GM12874 (cell line): ENCODE data around the gene SNX10.

Experiments used
- TF ChIP-seq, protein P1 (sequence below): IDR thresholded peaks from 2 replicates; pipeline ENCODE4 v1.5.1; 2011; ENCODE audit warnings: low read depth, mild to moderate bottlenecking, control low read depth, low read length, moderate library complexity; ENCODE audit not compliant: insufficient read depth

The SNX10 gene

DNA sequence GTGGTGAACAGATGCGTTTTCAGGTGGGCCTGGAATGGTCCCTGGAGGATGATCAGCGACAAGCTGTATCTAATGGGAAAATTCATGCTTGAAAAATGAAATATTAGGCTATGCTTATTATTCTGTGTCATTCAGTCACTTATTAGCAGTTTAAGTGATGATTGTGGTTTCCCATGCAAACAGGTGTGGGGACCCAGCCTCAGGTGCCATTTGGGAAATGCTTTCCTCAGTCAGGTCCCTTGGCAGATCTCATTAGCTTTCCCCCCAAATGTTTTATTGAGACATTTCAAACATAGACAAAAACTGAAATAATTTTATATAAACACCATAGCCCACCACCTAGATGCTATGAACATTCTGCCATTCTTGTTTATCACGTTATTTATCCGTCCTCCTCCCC is 411 bp upstream of the SNX10 start:
- TF ChIP-seq, protein P1, sequence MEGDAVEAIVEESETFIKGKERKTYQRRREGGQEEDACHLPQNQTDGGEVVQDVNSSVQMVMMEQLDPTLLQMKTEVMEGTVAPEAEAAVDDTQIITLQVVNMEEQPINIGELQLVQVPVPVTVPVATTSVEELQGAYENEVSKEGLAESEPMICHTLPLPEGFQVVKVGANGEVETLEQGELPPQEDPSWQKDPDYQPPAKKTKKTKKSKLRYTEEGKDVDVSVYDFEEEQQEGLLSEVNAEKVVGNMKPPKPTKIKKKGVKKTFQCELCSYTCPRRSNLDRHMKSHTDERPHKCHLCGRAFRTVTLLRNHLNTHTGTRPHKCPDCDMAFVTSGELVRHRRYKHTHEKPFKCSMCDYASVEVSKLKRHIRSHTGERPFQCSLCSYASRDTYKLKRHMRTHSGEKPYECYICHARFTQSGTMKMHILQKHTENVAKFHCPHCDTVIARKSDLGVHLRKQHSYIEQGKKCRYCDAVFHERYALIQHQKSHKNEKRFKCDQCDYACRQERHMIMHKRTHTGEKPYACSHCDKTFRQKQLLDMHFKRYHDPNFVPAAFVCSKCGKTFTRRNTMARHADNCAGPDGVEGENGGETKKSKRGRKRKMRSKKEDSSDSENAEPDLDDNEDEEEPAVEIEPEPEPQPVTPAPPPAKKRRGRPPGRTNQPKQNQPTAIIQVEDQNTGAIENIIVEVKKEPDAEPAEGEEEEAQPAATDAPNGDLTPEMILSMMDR: no peak

DNA sequence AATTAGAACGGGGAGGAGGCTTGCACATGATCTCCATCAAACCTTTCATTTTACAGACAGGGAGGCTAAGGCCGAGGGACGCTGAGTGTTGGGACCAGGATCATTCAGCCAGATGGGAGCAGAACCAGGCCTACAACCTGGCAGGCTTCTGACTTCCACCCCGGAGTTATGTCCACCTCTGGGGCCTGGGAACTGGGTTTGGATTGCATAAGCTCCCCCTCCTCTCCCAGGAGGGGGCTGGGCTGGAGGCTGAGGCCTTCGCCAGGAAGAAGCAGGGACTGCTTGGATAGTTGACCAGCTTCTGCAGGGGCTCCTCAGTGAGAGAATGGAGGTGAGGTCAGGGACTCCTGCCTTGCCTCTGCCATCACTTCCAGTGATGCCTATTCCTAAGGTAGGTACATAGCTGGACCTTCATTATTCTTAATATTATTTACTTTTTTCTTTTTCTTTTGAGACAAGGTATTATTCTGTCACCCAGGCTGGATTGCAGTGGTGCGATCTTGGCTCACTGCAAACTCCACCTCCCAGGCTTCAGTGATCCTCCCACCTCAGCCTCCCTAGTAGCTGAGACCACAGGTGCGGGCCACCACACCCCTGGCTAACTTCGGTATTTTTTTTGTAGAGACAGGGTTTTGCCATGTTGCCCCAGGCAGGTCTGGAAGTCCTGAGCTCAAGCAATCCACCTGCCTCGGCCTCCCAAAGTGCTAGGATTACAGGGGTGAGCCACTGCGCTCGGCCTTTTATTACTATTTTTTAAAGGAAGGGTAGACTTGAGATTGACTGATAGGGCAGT is 1.3 kb downstream of the SNX10 start:
- TF ChIP-seq, protein P1: no peak

DNA sequence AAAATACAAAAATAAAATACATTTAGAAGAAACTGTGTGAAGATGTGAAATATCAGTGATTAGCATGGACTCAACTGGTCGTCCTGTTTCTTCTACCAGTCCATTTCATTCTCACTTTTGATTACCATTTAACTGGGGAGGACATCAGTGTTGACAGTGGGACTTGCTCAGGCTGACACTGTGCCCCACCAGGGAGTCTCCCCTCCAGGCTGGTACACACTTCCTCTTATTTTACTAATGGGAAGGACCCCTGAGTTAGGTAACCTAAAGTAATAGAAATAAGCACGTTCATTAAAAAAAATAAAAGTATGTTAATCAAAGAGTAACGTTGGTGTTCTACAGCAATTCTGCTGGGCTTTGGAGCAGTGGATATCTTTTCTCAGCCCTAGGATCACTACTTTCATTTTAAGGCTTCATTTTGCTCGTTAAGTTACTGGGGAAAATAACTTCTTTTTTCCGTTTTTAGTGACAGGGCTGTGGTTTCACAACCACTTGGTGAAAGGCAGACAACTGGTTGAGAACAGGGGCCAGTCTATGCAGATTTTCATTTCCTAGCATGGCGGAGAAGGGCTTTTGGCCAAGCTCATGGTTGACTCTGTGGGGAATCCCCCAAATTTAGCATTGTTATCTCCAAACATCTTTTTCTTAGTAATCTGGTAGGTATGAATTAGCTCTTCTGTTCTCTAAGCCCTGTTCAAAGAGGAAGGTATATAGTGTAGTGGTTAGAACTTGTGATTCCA is 2.1 kb downstream of the SNX10 start:
- TF ChIP-seq, protein P1: no peak

- TF ChIP-seq, protein P1: no peak
These were observed 3.4 kb downstream of the SNX10 start for GRCh38 chr7:26295015-26295414.

DNA sequence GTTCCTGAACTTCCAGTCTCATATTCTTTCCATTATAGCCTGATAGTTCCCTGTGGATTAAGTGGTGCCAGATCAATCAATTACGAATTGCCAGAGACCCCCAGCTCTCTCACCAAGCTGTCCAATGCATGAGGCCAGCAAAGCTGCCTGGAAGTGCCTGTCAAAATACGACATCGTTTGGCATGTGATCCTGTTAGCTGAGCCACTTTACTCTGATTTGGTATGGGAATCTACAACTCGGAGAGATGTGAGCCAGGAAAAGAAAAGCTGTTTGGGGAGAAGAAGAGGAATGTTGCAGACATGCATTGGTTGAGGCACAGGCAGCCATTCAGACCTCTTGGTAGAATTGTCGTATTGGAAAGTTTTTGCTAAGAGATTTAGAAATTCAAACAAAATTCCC is 3.9 kb downstream of the SNX10 start:
- TF ChIP-seq, protein P1: no peak

GRCh38 chr7:26298472-26299058 is 6.9 kb downstream of the SNX10 start:
- TF ChIP-seq, protein P1: no peak
